Heart left ventricle (tissue), 13 donors: ENCODE results near the gene HTT.

Experiments used
- POLR2A ChIP-seq, 2 donors: fragments of 450-650 bp; IDR thresholded peaks; one replicate each; pipeline ENCODE4 v1.6.1; 2017; ENCODE audit warnings: antibody characterized with exemption in 2 of 2, mild to moderate bottlenecking in 2 of 2, moderate library complexity in 2 of 2
- TF ChIP-seq, protein P1 (sequence below), 12 donors: fragments of 200-600 bp; sonication (generic) in 4 of 12; IDR thresholded peaks; one replicate each; pipeline versions ENCODE4 v1.5.0 to v1.8.0; 2018 to 2022; ENCODE audit warnings: antibody characterized with exemption in 12 of 12, mild to moderate bottlenecking in 5 of 12
- donor health status: ischemic (EF 13 %, LVEDD 7.1; RV severe dilation, severe dysfunction).
- donor health status: DM: no; HTN: yes; CAD: no.
- donor health status: DM: no; HTN: no; CAD: no.
- donor health status: ischemic (EF 25% LVEDD 6.9; RV normal size, moderate dysfunction).
- donor health status: ischemic (EF 25% LVEDD 5.7; RV mildly dilated, moderate dysfunction).
- donor health status: ischemic (EF 35%, LVEDD 5.7; RV mildly dilated, moderate dysfunction).
- donor health status: nonischemic (EF 11% LVEDD 7.7; RV severe dilation, severe dysfunction).
- donor health status: DM: yes; HTN: yes; CAD: no.
- donor health status: PGD.
- donor health status: ischemic (EF 29% LVEDD 5.4; RV normal size, mild dysfunction).
- donor health status: nonischemic (EF 23%, LVEDD 6.1; RV moderate dilation, normal function).

GRCh38 chr4:3286335-3287175 lies 212.1 kb downstream of the HTT start:
- TF ChIP-seq, protein P1, sequence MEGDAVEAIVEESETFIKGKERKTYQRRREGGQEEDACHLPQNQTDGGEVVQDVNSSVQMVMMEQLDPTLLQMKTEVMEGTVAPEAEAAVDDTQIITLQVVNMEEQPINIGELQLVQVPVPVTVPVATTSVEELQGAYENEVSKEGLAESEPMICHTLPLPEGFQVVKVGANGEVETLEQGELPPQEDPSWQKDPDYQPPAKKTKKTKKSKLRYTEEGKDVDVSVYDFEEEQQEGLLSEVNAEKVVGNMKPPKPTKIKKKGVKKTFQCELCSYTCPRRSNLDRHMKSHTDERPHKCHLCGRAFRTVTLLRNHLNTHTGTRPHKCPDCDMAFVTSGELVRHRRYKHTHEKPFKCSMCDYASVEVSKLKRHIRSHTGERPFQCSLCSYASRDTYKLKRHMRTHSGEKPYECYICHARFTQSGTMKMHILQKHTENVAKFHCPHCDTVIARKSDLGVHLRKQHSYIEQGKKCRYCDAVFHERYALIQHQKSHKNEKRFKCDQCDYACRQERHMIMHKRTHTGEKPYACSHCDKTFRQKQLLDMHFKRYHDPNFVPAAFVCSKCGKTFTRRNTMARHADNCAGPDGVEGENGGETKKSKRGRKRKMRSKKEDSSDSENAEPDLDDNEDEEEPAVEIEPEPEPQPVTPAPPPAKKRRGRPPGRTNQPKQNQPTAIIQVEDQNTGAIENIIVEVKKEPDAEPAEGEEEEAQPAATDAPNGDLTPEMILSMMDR (IDR thresholded peaks at IDR 0.05) = no peak
- TF ChIP-seq POLR2A (IDR thresholded peaks at IDR 0.05) = no peak
